NOMO-1 (cell line): ENCODE results near the gene SCAMP2.

ENCODE experiments used
- DNase-seq, 2 experiments: peaks; one replicate each; lab custom pipeline; 2025; ENCODE audit not compliant: unreplicated experiment in 2 of 2; lab: John Stamatoyannopoulos, UW

Gene SCAMP2

DNA sequence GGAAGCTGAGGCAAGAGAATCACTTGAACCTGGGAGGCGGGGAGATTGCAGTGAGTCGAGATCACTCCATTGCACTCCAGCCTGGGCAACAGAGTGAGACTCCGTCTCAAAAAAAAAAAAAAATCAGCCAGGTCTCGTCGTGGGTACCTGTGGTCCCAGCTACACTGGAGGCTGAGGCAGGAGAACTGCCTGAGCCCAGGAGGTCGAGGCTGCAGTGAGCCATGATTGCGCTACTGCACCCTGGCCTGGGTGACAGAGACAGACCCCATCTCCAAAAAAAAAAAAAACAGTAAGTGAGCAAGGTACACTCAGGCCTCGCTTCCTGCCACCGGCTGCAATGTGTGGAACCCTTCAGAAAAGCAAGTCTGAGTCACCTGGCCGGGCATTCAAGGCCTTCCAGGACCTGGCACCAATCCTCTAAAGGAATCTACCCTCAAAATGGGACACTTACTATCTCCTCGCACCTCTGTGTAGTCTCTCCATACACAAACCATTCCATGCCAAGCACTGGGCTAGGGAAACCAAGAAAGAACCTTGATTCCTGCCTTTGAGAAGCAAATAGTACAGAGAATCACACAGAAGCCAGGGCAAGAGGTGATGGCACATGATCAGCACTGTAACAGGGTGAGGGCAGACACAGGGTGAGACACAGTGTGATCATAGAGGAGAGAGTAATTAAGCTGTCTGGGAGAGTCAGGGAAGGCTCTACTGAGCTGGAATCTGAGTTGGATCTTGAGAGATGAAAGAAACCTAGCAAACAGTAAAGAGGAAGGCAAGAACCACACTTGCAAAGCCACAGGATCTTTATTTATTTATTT lies 9.7 kb downstream of the SCAMP2 start:
- DNase-seq = no peak

DNA sequence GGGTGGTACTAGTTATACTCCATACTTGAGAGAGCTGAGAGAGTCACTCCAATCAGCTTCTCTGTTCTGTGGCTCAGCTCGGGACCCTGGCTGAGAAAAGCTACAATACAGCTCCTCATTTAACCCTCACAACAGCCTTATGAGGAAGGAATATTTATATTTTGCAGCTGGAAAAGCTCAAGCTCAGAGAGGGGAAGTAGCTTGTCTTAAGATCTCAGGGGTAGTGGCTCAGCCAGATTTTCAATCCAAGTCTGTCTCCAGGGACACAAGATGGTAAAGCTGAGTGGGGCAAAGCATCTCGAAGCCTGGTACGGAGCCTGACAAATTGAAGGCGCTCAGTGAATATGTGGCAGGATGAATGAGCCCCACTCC lies 14.8 kb downstream of the SCAMP2 start:
- no peak for DNase-seq

GRCh38 chr15:74857671-74858368 lies 15.3 kb downstream of the SCAMP2 start:
- DNase-seq = no peak

GRCh38 chr15:74857082-74857655 lies 16.0 kb downstream of the SCAMP2 start:
- DNase-seq = no peak

- no peak for DNase-seq
Observed at GRCh38 chr15:74856537-74856936, 16.6 kb downstream of the SCAMP2 start.

- DNase-seq = no peak
Observed at GRCh38 chr15:74855857-74856256, 17.3 kb downstream of the SCAMP2 start.

DNA sequence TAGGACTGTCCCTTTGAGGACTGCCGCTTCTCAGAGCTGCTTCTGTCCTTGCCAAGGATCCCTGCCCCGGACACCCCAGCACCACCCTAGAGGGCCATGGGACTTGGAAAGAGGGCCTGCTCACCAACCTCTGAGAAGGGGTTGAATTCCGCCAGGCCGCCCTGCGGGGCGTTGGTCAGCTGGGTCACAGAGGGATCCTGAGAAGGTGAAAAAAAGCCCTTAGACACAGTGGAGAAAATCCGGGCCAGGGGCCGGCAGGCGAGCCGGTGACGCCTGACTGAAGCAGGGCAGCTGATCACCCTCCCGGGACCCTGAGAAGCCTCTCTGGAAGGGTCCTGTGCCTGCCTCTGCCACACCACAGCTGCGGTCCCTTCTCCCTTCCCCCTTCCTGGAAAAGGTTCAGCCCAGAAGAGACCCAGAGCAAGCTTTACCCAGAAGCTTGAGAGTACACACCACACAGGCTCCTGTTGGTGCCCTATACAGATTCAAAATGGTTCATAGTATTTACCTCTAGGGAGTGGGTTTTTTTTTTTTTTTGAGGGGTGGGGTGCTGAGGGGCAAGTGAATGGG lies 18.6 kb downstream of the SCAMP2 start:
- DNase-seq = no peak

DNA sequence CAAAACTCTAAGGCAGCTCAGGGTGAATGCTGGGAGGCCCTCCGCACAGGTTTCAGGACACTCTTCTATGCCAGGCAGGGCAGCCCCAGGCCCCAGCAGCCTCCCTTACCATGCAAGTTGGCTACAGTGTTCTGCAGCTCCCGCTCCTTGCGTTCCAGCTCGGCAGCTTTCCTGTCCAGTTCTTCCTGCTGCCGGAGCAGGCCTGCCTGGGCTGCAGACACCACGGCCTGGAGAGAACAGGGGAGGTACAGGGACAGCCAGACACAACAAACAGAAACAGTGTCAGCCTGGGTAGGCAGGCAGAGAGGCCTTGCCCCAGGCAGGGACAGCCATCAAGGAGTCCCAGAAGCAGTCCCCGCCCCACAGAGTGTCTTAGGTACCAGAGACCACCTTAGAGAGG lies 21.2 kb downstream of the SCAMP2 start:
- DNase-seq = no peak

GRCh38 chr15:74850393-74850792 lies 22.8 kb downstream of the SCAMP2 start:
- DNase-seq = no peak

DNA sequence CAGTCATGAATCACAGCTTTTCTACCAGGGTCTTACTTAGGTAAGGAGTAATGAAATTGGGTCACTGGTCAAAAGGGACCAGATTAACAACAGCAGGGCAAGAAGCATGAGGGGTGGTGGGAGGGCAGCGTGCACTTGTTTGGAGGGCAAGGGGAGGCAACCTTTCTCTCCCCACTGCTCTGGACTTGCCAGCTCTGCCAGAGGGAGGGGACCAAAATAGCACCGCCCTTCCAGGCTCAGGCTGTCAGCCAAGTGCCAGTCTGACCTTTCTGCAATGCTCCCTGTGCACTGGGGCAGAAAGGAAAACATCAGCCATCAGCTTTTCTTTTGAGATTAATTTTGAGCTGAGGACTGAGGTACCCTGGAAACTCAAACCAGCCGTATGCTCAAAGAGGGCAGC lies 25.7 kb downstream of the SCAMP2 start:
- no peak for DNase-seq

GRCh38 chr15:74845581-74845980 lies 27.6 kb downstream of the SCAMP2 start:
- DNase-seq = no peak

GRCh38 chr15:74845208-74845568 lies 28.0 kb downstream of the SCAMP2 start:
- no peak for DNase-seq

DNA sequence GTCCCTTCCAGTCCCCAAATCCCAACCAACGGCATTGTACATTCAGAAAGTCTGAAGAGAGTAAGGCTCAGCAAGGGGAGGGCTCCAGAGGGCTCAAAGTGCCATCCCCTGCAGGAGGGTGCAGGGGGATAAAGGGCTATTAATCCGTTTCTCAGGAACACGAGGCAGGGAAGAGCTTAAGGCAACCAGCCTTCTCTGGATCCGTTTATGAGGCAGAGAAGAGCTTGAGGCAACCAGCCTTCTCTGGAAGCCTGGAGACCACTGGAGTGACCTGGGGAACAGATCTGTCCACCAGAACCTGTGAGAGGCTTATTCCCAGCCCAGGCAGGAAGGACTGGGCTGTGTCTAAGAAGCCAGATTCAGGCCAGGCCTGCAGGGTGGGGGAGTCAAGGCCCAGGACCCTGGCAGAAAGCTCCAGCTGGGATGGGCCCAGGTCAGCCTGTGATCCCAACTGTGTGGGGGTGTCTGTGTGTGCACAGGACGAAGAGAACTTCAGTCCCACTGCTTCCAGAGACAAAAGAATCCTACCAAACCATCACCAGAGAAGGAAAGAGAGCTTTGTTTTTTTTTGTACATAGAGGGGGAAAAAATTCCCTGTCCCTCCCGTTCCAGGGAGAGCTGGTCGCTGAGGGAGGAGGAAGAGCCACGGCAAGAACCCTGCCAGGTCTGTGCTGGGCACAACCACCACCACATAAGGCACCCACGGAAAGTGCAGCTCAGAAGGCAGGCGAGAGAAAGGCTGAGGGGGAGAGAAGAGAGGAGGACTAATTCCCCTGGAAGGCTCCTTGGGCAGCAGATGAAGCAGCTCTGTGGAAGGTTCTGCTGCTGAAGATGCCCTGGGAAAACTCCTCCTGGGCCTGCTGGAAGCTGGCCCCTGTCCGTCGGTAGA lies 28.6 kb downstream of the SCAMP2 start:
- DNase-seq = no peak

- no peak for DNase-seq
Observed at GRCh38 chr15:74843891-74844299, 29.3 kb downstream of the SCAMP2 start.

DNA sequence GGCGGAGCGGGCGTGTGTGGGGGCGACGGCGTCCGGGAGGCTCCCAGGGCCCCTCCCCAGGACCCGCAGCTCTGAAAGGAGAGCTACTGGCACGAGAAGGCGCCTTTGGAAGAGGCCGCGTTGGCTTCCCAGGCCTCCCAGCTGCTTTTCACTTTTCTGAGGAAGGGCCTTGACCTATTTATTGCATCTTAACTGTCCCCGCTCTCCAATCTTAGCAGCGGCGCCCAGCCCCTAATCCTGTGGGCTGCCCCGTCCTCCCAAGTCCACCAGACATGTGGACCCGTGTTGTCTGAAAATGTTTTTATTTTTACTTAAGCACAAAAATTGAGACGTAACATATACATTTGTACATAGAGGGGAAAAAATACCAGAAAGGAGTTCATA lies 29.7 kb downstream of the SCAMP2 start:
- DNase-seq = no peak

DNA sequence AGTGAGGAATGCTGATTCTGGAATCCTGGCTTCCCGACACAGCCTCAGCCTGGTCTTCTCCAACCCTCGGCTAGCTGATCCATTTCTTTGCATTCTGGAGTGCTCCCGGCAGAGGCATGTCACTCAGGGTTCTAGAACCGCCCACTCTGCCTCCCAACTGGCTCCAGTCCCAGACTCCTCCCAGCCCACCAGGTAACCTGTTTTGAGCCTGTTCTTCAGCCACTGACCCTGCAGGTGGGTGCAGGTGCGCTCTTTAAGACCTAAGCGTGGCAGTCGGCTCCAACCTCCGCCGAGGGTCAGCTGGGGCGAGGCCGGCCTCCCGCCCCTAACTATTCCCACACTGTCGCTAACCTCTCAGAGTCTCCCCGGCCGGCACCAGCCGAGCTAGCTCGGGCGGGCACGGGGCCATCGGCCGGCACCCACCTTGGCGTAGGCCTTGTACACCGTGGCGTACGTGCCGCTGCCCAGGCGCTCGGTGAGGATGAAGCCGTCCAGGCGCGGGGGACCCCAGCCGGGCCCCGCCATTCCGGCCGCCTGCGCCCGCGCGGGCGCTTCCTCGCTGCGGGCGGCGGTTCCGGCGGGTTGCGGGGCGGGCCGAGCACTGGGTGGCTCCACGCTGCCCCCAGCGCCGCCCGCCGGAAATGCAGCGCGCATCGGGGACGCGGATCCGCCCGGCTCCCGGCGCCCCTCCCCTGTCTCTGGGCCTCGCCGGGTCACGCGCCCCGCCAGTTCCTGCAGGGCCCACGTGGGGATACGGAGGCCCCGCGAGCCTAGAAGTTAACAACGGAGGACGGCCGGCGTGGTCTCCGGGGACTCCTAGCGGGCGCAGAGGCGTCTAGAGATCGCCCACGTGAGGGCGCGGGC lies 30.4 kb downstream of the SCAMP2 start, which contains the start of gene ULK3:
Gene ULK3, minus strand, starts transcription at position 576 of the 864 bp plus-strand sequence. Its CDS starts 51 bp downstream, at position 525.
- peak; percentile 93 to 96 for DNase-seq

DNA sequence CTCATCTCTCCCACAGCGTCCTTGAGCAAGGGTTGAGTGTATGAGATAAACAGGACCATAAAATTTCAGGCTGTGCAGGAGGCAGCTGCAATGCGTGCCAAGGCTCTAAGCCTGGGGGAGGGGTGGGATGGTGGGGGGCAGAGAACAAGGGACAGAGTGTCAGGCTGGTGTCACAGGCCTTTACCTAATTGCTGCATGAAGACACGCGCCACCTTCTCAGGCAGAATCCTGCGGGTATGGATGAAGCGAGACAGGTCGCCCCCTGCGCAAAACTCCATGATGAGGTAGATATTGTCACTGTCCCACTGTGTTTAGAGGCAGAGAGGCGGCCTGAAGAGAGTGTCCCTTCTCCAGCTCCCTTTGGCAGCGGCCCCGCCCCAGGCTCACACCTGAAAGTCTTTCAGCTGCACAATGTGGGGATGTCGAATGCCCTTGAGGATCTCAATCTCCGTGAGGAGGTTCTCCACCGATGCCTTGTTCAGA lies 31.2 kb downstream of the SCAMP2 start:
- no peak for DNase-seq

DNA sequence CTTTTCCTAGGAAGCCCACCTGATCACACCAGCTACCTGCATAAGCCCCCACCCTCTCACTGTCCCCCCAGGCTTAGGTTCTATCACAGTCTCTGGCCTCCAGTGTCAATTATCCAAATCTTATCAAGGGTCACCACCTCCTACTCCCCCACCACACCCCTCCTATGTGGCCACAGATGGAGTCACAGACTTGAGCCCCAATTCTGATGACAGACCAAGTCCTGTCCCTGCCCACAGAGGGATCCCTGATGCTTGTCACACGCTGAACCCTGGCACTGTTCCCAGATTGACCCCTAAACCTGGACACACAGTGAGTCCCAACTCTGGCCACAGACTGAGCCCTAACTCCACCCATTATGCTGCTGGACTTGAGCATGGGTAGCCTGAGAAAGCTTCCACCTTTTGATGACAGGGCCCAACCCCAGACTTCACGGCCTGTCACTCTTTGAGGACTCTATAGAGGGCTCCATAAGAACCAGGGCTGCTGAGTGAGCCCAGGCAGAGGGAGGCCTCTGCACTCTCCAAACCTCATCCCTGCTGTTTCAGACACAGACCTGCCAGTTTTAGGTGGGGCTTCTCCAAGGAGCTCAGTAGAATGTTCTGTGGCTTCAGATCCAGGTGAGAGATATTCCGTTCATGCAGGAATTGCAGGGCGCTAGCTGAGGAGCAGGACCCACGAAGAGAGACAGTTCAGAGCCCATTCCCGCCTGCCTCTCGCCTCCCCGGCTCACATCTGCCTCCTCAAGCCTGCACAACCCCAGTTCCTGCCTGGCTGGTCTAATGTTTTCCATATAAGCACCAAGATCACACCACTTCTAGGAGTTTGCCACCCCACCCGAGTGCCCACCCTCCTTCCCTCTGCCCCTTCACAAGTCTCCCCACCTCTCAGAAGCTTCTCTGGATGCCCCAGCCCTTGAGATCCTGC lies 32.1 kb downstream of the SCAMP2 start:
- no peak for DNase-seq
